Esophagus (tissue), 2 donors: ENCODE measurements around the gene IL12RB2. TPM values are rescaled to one million over a fixed set of nuclear protein-coding genes. Genes with fewer than 3 reads are reported as not detected.

Source experiments
- H3K27ac ChIP-seq, 2 donors: one replicate each; pipeline ENCODE4 v1.5.1; 2013; ENCODE audit warnings: low read depth in 2 of 2, mild to moderate bottlenecking in 2 of 2, inconsistent platforms in 1 of 2, low read length in 1 of 2, moderate library complexity in 1 of 2
- H3K27me3 ChIP-seq, 2 donors: one replicate each; pipeline ENCODE4 v1.6.1; 2013; ENCODE audit warnings: low read length in 2 of 2, control low read depth in 1 of 2, mild to moderate bottlenecking in 1 of 2; ENCODE audit not compliant: insufficient read depth in 2 of 2, control insufficient read depth in 1 of 2
- H3K36me3 ChIP-seq, 2 donors: one replicate each; pipeline ENCODE4 v1.6.1; 2013; ENCODE audit warnings: low read length in 1 of 2; ENCODE audit not compliant: control insufficient read depth in 2 of 2, insufficient read depth in 2 of 2
- H3K4me1 ChIP-seq, 2 donors: one replicate each; pipeline ENCODE4 v1.6.1; 2013; ENCODE audit warnings: low read length in 1 of 2; ENCODE audit not compliant: control insufficient read depth in 2 of 2, insufficient read depth in 2 of 2
- H3K4me3 ChIP-seq, 2 donors: one replicate each; pipeline ENCODE4 v1.5.1; 2013; ENCODE audit warnings: low read length in 2 of 2, mild to moderate bottlenecking in 2 of 2, low read depth in 1 of 2, moderate library complexity in 1 of 2
- H3K9me3 ChIP-seq, 2 donors: one replicate each; pipeline ENCODE4 v1.6.1; 2013; ENCODE audit warnings: mild to moderate bottlenecking in 2 of 2, low read depth in 1 of 2, low read length in 1 of 2, moderate library complexity in 1 of 2; ENCODE audit not compliant: control insufficient read depth in 2 of 2, insufficient read depth in 1 of 2
- WGBS, 2 donors: extraction: QIAGEN DNeasy Blood & Tissue Kit; methylation state at CpG; one replicate each; pipeline ENCODE4 v1.1.7; 2013; 5-methylcytosine and 5-hydroxymethylcytosine counted together
- polyA plus RNA-seq, 2 donors: library from polyadenylated mRNA; stranded (reverse); fragments of 200-250 nt; gene quantifications; one replicate each; pipeline ENCODE4 v1.2.3, GENCODE V29; 2013
- donor health status: healthy with polysubstance abuse.
- donor health status: Bipolar disorder and iron deficiency.

Gene IL12RB2
- polyA plus RNA-seq, 2 donors: 1.3 to 1.7 TPM

DNA sequence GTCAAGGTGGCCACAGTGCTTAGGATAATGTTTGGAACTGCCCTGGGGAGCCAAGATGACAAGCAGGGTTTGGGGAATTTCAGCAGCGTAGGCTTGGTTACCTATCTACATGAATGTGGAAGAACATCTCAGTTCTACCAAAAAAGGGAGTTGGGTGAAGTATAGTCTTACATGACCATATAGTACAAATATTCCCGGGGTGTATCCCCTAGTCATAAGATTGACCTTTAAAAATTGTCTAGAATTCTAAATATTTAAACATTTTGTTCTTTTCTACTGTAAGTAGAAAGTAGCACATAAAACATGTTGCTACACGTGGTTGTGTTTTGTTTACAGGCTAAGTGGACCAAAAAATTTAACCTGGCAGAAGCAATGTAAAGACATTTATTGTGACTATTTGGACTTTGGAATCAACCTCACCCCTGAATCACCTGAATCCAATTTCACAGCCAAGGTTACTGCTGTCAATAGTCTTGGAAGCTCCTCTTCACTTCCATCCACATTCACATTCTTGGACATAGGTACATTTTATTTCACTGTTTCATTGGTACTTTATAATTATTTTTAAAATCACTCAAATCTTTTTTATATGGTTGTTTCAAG, 20.3 kb downstream of the IL12RB2 start:
- H3K27me3 ChIP-seq: no peaks in the 10 kb centered on the region
- 68 to 74% methylated on average over 3 of the region's 3 CpGs for WGBS, 2 donors
- H3K9me3 ChIP-seq: no peaks in the 10 kb centered on the region
- H3K4me3 ChIP-seq: no peak overlapping the region
- H3K27ac ChIP-seq: no peak overlapping the region
- no peaks in the 10 kb centered on the region for H3K36me3 ChIP-seq
- no peaks in the 10 kb centered on the region for H3K4me1 ChIP-seq

DNA sequence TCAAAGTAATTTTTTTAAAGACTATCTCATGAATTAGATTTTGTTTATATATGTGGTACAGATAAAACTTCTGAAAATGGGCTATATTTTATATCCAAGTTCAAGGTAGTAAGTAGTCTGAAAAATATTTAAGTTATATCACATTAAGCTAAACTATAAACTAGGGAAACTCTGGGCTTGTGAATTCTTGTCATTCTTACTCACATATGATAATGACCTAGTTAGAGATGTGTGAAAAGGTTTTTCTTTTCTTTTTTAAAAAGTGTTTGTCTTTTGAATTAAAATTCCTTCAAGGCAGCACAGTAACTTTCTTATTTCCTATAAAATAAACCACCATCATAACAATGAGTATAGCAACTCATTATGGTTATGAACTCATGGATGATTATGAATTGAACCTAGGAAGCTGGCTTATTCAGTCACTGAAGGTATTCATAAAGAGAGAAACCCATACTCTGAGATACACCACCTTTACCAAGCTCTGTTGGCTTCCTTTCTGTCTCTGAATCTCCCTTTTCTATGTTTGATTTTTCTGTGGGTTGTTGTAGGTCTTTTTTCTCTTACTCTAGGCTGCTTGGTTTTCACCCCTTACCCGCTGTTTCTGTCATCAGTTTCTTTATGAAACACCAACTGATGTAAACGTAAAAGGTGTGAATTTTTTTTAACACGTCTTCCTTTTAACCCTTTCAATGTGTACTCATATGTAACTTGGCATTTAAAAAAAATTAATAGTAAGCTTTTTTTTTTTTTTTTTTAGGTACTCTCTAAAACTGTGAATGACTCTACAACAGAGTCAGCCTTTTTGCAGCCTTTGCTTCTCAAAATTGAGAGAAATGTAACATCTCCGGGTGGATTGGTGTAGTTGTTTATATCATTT, 25.2 kb downstream of the IL12RB2 start:
- H3K36me3 ChIP-seq: no peaks in the 10 kb centered on the region
- 56 to 57% methylated on average over 4 of the region's 4 CpGs for WGBS, 2 donors
- no peak overlapping the region for H3K4me3 ChIP-seq
- H3K4me1 ChIP-seq: no peaks in the 10 kb centered on the region
- H3K27ac ChIP-seq: no peak overlapping the region
- no peaks in the 10 kb centered on the region for H3K27me3 ChIP-seq
- H3K9me3 ChIP-seq: no peaks in the 10 kb centered on the region

DNA sequence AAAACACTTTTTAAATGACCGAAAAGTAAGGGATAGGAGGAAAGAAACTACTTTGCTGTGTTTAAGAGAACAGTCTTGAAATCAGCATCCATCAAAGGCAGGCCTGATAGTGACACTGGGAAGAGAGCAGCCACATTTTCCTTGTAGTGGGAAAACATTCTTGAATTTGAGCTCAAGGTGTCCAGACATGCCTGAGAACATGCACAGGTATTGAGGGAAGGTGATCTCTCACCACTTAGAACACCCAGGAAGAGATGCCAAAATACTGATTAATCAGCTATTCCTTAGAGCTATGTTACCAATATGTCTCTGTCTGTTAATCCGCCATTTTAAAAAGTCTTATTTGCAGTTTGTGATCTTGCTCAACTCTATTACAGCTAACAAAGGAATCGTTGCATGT, 25.9 kb downstream of the IL12RB2 start:
- no peaks in the 10 kb centered on the region for H3K9me3 ChIP-seq
- no peaks in the 10 kb centered on the region for H3K36me3 ChIP-seq
- H3K4me3 ChIP-seq: no peak overlapping the region
- no peaks in the 10 kb centered on the region for H3K27me3 ChIP-seq
- no peak overlapping the region for H3K27ac ChIP-seq
- no peaks in the 10 kb centered on the region for H3K4me1 ChIP-seq
- WGBS, 2 donors: 65 to 67% methylated on average over 3 of the region's 3 CpGs

DNA sequence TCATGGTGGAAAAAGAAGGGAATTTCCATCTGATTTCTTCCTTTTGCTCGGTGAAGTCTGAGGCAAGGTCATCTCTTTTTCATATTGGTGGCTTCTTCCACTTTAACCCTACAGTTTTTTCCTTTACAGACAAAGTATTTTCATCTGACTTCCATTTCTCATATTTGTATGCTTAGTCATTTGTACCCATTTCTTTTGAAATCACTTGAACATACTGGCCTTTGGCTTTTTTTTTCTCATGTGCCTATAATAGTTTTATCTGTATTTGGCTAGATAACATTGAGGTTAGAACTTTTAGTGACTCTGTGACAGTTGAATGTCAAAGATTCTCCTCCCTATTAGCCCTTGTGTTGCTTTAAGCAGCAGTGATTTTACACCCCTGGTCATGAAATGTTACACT, 27.7 kb downstream of the IL12RB2 start:
- Histone ChIP-seq H3K9me3 (no peaks in the 10 kb centered on the region), H3K27me3 (no peaks in the 10 kb centered on the region), H3K4me1 (no peaks in the 10 kb centered on the region), H3K27ac (no peak overlapping the region), H3K4me3 (no peak overlapping the region), H3K36me3 (no peaks in the 10 kb centered on the region)
- WGBS, 2 donors: 74 to 82% methylated on average over 1 of the region's 1 CpG

DNA sequence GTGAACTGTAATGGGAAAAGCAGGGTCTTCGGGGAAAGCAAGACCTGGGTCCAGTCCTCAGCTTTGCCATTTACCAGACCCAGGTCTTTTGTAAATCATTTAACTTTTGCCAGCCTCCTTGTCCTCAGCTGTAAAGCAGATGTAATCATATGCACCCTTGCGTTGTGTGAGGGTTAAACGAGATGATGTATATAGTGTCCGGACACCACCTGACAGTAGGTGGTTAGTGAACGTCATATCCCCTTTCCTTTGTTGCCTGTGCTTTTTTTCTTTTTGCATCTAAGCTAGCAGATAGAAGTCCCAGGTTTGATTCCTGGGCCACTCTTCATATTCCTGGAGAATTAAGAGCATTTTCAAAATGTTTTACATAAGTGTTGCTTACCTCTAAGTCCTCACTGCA, 28.5 kb downstream of the IL12RB2 start:
- H3K9me3 ChIP-seq: no peaks in the 10 kb centered on the region
- no peak overlapping the region for H3K27ac ChIP-seq
- 89 to 91% methylated on average over 5 of the region's 5 CpGs for WGBS, 2 donors
- H3K4me3 ChIP-seq: no peak overlapping the region
- no peaks in the 10 kb centered on the region for H3K4me1 ChIP-seq
- no peaks in the 10 kb centered on the region for H3K36me3 ChIP-seq
- no peaks in the 10 kb centered on the region for H3K27me3 ChIP-seq

DNA sequence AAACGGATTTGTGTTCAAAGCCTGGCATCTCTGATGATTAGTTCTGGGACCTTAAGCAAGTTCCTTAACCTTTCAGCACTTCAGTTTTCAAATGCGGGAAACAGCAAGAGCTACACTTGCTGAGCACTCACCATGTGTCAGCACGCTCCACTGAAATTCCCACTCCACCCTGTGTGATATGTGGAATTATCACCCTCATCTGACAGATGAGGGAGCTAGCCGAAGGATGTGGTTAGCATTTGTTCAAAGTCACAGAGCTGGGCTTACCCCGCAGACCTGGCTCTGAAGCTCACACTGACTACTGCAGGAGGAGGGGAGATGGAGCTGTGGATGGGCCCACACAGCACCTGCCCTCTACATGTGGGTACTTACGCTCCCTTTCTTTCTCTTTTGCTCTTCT, 29.1 kb downstream of the IL12RB2 start:
- WGBS, 2 donors: 79 to 82% methylated on average over 6 of the region's 6 CpGs
- H3K4me3 ChIP-seq: no peak overlapping the region
- H3K4me1 ChIP-seq: no peaks in the 10 kb centered on the region
- H3K27me3 ChIP-seq: no peaks in the 10 kb centered on the region
- H3K27ac ChIP-seq: no peak overlapping the region
- no peaks in the 10 kb centered on the region for H3K36me3 ChIP-seq
- H3K9me3 ChIP-seq: no peaks in the 10 kb centered on the region

DNA sequence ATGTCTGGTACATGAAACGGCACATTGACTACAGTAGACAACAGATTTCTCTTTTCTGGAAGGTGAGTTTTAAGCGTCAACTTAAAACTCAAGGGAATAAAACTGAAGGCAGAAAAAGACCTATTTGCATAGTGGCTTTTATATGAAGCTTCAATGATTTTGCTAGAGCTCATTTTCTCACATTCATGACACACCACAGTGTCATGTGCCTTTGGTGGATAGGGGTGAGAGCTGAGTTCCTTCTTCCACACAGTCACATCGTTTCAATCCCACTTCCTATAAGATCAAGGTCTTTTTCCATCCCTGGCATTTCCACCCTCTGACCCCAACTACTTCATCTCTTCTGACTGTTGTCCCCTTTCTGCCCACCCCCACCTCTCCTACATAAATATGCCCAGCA, 31.0 kb downstream of the IL12RB2 start:
- no peaks in the 10 kb centered on the region for H3K27me3 ChIP-seq
- WGBS, 2 donors: 80 to 87% methylated on average over 3 of the region's 3 CpGs
- no peak overlapping the region for H3K27ac ChIP-seq
- no peak overlapping the region for H3K4me3 ChIP-seq
- no peaks in the 10 kb centered on the region for H3K36me3 ChIP-seq
- H3K4me1 ChIP-seq: no peaks in the 10 kb centered on the region
- H3K9me3 ChIP-seq: no peaks in the 10 kb centered on the region

DNA sequence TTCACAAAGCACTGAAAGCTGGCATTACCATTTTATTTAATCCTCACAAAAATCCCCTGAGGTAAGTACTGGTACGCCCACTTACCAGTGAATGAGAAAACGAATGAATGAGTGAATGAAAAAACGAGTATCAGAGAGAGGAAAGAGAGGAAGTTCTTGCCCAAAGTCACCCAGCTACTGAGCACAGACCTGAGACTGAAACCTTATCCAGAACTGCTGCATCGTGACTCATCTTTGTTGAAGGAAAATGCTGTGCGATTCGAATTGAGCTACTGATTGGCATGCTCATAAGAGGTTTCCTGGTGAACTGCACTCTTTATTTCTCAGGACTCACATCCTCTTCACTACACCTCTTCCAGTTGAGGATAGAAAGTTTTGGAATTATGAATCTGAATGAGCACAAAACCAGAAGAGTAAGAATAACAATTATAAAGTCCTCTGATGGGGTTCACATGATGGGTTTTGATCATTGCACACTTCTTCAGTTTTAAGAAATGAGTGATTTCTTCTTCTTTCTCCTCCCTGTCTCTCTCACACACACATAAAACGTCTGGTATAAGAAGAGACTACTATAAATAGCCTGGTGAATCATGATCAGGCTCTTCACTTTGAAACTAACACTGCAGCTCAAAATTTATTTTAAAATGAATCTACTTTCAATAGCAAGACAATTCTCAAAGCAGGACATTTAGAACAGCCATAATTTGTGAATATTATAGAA, 32.1 kb downstream of the IL12RB2 start:
- Histone ChIP-seq H3K27me3 (no peaks in the 10 kb centered on the region), H3K36me3 (no peaks in the 10 kb centered on the region), H3K4me3 (no peak overlapping the region), H3K27ac (no peak overlapping the region), H3K4me1 (no peaks in the 10 kb centered on the region), H3K9me3 (no peaks in the 10 kb centered on the region)
- 25 to 41% methylated on average over 7 of the region's 7 CpGs for WGBS, 2 donors

DNA sequence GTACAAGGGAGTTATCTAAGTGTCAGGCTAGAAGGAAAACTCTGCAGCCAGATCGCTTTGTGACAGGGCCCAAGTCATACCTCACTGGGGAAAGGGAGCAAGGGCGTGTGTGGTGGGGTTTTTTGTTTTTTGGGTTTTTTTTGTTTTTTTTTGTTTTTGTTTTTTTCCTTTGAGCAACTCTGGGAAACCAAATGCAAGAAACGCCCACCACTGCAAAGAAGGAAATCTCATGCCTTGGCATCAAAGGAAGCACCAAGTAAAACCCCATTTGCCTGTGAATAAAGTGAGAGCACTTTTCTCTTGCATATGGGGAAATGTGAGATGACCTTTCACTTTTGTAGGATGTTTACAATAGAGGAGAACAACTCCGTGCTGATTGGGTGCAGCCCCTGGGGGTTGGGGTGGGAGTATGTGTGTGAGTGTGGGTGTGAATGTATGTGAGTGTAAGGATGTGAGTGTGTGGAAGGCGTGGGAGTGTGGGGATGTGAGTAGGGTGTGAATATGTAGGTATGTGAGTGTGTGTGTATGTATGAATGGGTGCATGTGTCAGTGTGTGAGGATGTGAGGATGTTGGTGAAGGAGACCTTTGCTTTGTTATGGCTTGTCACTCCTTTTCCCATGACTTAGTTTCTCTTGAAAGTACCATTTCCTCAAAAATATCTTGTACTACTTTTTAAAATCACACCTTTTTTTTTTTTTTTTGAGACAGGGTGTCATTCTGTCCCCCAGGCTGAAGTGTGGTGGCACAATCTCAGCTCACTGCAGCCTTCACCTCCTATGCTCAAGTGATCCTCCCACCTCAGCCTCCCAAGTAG, 34.6 kb downstream of the IL12RB2 start:
- no peaks in the 10 kb centered on the region for H3K9me3 ChIP-seq
- WGBS, 2 donors: 71 to 77% methylated on average over 5 of the region's 5 CpGs

More for the DNA sequence above, 34.6 kb downstream of the IL12RB2 start:
- H3K4me3 ChIP-seq: no peak overlapping the region
- H3K36me3 ChIP-seq: no peaks in the 10 kb centered on the region
- no peaks in the 10 kb centered on the region for H3K27me3 ChIP-seq
- no peaks in the 10 kb centered on the region for H3K4me1 ChIP-seq
- no peak overlapping the region for H3K27ac ChIP-seq
